GM21786 (cell line): ENCODE measurements around the gene IRF3.
"Not testable (repeated sequence)": the region's sequence is repeated elsewhere in the genome, so short reads cannot be mapped to it uniquely, and the experiment has no call there.

Experiments
- ATAC-seq: cut with Tn5 transposase; IDR thresholded peaks from one replicate; pipeline ENCODE4 v1.9.1; 2021; ENCODE audit not compliant: unreplicated experiment

Gene IRF3

GRCh38 chr19:49629659-49630058 is 36.0 kb downstream of the IRF3 start:
- no peak for ATAC-seq

DNA sequence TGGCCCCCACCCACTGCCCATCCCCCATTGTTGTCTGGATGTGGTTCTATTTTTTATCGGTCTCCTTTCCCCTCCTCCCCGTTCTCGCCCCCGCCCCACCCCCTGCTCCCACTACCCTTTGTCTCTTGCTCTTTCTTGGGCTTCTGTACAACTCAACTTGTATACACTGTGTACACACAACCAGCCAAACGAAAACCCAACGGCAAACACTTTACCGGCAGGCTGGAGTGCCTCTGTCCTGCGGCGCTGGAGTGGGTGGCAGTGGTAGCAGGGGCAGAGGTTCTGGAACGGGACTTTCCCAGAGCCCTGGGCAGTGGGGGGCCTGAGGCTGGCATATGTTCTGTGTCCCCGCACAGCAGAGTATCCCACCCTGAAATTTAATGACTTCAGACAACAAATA is 39.4 kb downstream of the IRF3 start:
- no peak for ATAC-seq

DNA sequence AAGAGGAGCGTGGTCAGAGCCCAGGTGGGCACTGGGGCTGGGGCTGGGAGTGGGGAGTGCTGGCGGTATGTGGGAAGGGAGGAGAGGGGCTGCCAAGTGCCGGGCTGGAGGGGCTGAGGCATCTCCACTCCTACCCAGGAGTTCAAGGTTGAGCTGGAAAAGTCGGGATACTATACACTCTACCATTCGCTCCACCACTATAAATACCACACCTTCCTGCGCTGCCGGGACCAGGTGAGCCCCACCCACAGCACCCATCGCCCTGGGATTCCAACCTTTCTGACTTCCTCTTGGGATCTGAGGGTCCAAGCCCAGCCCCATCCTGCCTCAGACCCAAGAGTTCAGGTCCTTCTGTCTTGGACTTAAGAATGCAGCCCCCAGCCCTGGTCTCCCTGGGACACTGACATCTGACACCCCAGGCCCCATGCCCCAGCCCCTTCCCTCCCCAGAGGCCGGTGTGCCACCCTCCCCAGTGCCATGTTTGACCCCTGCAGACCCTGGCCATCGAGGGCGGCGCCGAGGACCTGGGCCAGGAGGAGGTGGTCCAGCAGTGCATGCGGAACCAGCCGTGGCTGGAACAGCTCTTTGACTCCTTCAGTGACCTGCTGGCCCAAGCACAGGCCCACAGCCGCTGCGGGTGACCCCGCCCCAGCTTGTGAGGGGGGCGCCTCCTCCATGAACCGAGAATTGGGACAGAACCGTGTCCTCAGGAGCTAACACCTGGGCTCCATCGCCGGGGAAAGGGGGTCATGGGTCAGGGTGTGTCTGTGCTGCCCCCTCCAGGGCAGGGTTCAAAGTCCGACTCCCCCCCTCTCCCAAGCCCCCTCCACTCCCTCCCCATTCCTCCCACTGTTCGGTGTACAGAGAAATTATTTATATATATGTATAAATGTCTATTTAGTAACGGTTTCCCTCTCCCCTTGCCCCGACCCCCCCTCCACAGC is 40.4 kb downstream of the IRF3 start:
- no peak for ATAC-seq

GRCh38 chr19:49617860-49618259 is 47.8 kb downstream of the IRF3 start:
- ATAC-seq, result not testable (repeated sequence)

GRCh38 chr19:49616945-49617344 is 48.7 kb downstream of the IRF3 start:
- ATAC-seq, result no peak

DNA sequence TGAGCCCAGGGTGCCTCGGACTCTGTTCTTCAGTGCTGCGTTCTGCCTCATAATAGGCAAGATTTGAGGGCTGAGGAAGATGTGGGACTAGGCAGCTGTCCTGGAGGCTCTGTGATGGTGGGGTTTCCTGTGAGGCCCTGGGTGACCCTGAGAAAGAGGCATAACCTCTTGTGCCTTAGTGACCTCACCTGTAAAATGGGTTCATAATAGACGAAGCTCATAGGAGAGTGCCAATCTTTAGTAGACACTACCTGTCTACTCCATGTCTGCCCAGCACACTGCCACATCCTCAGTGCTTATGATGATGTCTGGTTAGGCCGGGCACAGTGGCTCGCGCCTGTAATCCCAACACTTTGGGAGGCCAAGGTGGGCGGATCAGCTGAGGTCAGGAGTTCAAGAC is 49.1 kb downstream of the IRF3 start:
- no peak for ATAC-seq

DNA sequence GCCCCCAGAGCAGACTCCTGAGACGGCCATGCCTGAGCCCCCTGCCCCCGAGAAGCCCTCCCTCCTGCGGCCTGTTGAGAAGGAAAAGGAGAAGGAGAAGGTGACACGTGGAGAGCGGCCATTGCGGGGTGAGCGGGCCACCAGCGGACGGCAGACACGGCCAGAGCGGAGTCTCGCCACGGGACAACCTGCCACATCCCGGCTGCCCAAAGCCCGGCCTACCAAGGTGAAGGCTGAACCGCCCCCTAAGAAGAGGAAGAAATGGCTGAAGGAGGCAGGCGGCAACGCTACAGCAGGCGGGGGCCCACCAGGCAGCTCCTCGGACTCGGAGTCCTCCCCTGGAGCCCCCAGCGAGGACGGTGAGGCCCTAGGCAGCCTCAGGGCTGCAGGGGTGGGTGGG is 49.8 kb downstream of the IRF3 start:
- ATAC-seq, result no peak

GRCh38 chr19:49614096-49614833 is 51.4 kb downstream of the IRF3 start:
- ATAC-seq, result no peak

GRCh38 chr19:49613374-49613773 is 52.3 kb downstream of the IRF3 start:
- no peak for ATAC-seq
